Bronchial smooth muscle cell (primary cell): ENCODE results near the gene TIMP3. TPM values are rescaled to one million over a fixed set of nuclear protein-coding genes. Genes with fewer than 3 reads are reported as not detected.

Source experiments
- total RNA-seq: library from RNA; depleted of rRNA; stranded (reverse); fragments of >200 nt; gene quantifications from 2 replicates; pipeline ENCODE4 v1.2.1, GENCODE V29; 2014

TIMP3 gene
- total RNA-seq: 220 and 367 TPM in 2 replicates

GRCh38 chr22:32801537-32802236, at the start of gene TIMP3:
Gene TIMP3 (plus strand): TSS chr22:32801705. CDS start chr22:32802002, 297 bp downstream.

